Left colon (tissue), 2 donors: Measurements from ENCODE around the gene LY6G5B. TPM values are rescaled to one million over a fixed set of nuclear protein-coding genes. Genes with fewer than 3 reads are reported as not detected.

Experiments
- ATAC-seq: fragments of 200-7000 bp; cut with Tn5 transposase; one replicate; pipeline ENCODE4 v1.9.1; 2020; ENCODE audit warnings: mild to moderate bottlenecking, moderate library complexity
- DNase-seq, 2 donors: peaks; one replicate each; pipeline ENCODE4 v3.0.0-alpha.2; 2020
- intact Hi-C, 2 donors: fragments of 100-400 bp; cut with DNase I in 1 of 2; cut with micrococcal nuclease in 1 of 2; formaldehyde crosslinking; loops; one replicate each; pipeline versions ENCODE4 v1.11.2 to v1.14.0; 2022; cut with DNase I, micrococcal nuclease
- total RNA-seq, 2 donors: library from RNA; stranded (reverse); fragmentation: NEBNext Ultra II Directional; extraction: Animal tissue kit (Norgen Biotek cat#: 25700); gene quantifications; one replicate each; pipeline ENCODE4 v1.2.1, GENCODE V29; 2021
- donor health status: DM: no; HTN: no; CAD: no.
- donor health status: DM: yes; HTN: yes; CAD: no.

LY6G5B gene
- total RNA-seq, 2 donors from 2014 or later: 8.7 to 9.9 TPM

DNA sequence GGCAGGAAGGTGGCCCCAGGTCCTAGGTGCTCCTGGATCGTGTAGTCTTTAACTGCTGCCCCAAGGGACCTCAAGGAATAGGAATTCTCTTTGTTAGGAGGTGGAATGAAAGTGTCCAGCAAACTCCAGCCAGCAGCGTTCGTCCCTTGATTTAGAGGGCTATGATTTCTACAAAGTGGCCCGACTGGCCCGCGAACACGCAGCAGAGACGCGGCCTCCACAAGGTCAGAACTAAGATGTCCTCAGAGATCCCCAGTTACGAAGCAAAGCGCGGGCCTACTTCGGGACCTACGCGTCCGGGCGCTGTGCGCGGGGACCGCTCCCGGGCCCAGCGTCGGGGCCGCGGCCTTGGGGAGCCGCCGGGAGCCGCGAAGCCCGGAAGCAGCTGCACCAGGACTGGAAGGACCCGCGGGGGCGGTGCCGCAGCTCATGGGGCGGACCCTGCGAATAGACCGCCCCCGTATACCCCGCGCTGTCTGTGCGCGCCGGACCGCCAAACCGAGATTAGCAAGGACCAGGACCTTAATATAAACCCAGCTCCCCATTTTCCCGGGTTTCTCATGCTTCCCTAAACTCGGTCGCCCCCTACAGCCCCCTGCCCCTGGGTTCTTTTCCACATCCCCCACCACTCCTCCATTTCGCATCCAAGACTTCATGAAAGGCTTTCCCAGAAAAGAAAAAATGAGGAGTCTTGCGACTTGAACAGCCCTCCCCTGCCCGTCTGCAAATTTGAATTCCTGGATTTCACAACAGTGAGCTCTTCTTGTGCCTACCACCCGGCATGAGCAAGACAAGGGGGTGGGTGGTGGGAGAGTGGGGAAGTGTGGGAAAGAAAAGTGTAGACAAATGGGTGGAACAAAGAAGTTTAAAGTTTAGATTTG, 9.2 kb upstream of the LY6G5B start, which contains the start of gene C6orf47:
C6orf47 (minus strand) TSS at position 398 of the 881 bp plus-strand sequence. CDS start 831 bp downstream, outside the sequence.
- peak; percentile 74 for ATAC-seq
- intact Hi-C loops: no loop called here

DNA sequence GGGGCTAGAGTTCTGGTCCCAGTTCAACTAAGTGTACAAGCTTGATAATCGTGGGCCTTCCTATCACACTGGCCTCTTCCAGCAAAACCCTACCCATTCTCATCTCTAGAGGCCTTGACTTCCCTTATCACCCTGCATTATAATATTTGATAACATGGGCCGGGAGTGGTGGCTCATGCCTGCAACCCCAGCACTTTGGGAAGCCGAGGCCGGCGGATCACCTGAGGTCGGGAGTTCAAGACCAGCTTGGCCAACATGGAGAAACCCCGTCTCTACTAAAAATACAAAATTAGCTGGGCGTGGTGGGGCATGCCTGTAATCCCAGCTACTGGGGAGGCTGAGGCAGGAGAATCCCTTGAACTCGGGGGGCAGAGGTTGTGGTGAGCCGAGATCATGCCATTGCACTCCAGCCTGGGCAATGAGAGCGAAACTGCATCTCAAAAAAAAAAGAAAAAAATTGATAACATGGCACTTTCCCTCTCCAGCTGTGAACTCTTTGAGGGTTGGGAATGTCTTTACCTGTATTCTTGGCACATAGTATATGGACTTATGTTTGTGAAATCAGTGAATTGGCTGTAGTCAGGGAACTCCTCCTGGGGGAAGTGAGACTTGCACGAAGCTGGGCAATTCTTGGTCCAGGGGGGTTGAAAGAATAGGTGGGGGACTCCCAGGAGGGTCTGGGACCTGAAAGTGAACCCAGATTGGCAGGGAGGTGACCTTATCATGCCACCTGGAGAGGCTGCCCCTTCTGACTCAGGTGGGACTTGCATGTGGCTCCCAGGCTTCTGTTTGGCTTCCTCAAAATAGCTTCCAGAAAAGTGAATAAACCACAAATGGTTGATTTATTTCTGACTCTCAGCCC, 8.3 kb upstream of the LY6G5B start:
- intact Hi-C loops: no loop called here
- DNase-seq: no peak
- ATAC-seq: no peak

More for the DNA sequence above, 9.2 kb upstream of the LY6G5B start, which contains the start of gene C6orf47:
- DNase-seq: peak; percentile 88 to 92

DNA sequence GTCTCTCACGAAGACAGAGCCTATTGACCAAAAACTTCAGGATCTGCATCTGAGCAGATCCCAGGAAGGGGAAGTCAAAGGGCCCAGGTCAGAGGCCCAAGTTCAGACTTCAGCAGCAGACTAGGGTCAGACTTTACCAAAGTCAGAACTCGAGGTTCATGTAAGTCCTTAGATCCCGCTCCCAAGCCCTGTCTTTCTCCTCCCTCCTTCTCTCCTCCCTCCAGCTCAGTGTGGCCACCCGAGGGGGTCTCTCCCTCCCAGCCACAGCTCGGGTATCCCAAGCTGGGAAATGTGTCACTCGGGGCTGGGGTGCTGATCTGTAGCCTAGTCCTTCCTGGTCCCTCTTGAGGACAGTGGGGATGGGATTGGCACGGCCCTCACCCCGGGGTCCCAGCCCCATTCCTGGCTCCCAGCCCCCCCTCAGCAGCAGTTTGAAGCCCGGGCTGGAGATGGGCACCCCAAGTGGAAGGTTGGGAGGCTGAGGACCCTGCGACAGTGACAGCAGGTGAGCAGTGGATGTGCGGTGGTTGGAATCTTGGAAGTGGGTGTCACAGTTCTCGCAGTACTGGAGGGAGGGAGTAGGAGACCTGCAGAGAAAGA, 7.6 kb upstream of the LY6G5B start:
- DNase-seq (no peak), ATAC-seq (no peak)
- intact Hi-C loops: no loop called here

DNA sequence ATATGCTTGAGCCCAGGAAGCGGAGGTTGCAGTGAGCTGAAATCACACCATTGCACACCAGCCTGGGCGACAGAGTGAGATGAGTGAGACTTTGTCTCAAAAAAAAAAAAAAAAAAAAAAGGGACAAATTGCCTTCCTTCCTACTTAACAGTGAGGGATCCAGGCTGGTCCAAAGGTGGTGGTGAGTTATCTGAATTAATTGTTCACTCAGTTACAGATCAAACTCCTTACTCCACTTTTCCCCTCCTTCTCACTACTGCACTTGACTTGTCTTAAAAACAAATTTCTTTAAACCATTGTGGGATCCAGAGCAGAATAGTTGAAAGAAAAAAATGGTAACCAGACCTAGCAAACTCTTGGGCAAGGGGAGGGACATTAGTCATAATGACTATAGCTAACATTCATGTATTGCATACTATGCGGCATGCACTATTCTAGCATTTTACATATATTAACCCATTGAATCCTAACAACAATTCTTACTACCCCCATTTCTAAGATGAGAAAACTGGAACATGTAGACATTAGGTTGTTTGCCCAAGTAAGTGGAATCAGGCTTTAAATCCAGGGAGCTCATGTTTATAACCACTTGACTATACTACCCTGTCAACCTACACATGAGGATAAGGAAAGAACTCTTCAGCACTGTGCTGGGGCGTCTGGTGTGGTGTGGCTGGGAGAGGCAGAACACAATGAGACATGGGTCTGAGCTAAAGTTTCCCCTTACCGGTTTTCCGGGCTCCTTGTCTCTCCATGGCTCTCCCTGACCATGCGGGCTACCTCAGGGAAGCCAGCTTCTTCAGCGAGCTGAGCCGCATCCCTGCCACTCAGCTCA, 6.4 kb upstream of the LY6G5B start:
- intact Hi-C loops: no loop called here
- no peak for DNase-seq
- no peak for ATAC-seq

DNA sequence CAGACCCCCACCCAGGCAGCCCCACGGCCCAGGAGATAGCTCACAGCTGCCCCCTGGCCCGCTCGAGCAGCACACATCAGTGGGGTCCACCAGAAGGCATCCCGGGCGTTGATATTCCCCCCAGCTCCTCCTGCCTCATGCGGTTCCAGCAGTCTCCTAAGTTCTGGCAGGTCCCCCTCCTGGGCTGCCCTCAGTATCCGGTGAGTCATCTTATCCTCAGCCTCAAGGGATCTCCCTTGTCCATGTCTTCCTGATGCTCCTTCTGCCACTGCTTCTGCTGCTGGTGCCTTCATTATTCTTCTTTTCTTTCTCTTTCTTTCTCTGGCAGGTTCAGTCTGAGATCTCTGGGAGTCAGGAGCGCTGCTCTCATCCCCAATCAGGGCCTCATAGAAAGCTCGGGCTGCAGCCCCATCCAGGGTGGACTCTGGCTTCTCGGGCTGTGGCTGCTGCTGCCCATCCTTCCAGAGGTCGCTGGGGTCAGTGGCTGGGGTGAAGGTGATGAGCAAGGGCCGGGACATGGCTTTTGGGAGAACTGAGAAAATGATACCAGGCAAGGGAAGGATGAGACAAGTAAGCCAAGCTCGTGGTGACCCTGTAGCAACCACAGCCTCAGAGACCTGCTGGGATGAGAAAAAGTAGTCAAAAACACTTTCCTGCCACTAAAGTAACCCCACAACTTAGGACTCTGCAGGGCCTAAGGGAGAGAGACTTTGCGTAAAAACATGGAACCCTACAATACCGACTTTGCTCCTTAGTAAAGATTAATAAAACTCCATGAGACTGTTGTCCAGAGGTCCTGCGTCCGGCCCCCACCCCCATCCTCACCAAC, 5.6 kb upstream of the LY6G5B start:
- no peak for ATAC-seq
- peak in 1 of 2 donors; percentile 41 for DNase-seq
- intact Hi-C loops: no loop called here

DNA sequence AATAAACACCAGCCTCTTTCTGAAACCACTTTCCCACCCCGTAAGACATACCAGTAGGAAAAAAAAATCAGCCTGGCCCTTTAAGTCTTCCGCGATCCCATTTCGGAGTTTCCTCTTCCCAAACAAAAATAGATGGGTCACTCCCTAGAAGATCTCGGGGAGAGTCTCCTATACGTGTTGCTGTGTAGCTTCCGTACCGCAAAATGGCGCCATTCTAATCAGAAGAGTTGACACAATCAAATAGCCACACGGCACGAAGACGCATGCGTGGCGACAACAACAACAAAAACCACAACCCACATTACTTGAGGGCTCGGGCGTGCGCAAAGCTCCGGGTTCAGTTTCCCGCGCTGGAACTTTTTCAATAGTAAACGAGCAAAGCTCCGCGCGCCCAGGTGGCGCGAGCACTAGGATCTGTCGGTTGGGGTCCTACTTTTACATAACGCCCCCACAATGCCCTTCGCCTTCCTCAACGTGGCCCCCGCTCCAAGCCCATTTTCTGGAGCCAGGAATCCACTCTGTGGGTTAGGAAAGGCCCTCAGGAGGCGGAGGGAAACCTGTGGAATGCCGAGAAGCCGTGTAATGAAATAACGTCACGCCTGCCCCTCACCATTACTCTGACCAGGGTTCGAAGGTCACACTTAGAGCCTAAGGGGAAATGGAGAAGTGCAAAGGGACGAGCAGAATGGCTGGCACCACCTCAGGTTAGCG, 4.8 kb upstream of the LY6G5B start, which contains the start of gene GPANK1:
GPANK1 (minus strand) TSS at position 208 of the 711 bp plus-strand sequence. CDS start 519 bp downstream, outside the sequence.
- peak; percentile 93 for DNase-seq
- intact Hi-C loops: no loop called here
- peak; percentile 65 for ATAC-seq

DNA sequence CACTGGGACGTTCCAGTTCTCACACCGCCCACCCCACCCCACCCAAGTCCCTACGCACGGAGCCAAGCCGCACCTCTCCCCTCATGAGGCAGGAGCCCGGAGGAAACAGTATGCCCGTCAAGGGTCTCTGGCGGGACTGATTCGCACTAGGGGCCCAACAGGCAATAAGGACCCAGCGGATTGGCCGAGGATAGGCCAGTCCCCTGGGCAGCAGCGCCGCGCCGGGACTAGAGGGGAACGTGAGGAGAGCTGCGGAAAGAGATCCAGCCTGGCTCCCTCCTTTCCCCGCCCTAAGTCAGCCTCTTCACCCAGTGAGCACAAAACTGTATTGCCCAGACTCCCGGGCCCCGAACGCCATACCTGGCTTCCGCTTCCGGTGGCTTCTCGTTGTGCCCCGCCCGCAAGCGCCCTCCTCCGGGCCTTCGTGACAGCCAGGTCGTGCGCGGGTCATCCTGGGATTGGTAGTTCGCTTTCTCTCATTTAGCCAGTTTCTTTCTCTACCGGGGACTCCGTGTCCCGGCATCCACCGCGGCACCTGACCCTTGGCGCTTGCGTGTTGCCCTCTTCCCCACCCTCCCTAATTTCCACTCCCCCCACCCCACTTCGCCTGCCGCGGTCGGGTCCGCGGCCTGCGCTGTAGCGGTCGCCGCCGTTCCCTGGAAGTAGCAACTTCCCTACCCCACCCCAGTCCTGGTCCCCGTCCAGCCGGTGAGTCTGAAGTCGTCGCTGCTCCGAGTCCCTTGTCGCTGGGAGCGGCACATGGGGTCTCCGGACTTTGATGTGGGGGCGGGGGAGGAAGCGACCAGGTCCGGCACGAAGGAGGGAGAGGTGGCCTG, 4.1 kb upstream of the LY6G5B start, which contains the start of gene CSNK2B:
CSNK2B (plus strand) TSS at position 580 of the 836 bp plus-strand sequence. CDS start 752 bp downstream, outside the sequence.
- intact Hi-C loops: no loop called here
- ATAC-seq (peak; percentile 85), DNase-seq (peak; percentile 99)

DNA sequence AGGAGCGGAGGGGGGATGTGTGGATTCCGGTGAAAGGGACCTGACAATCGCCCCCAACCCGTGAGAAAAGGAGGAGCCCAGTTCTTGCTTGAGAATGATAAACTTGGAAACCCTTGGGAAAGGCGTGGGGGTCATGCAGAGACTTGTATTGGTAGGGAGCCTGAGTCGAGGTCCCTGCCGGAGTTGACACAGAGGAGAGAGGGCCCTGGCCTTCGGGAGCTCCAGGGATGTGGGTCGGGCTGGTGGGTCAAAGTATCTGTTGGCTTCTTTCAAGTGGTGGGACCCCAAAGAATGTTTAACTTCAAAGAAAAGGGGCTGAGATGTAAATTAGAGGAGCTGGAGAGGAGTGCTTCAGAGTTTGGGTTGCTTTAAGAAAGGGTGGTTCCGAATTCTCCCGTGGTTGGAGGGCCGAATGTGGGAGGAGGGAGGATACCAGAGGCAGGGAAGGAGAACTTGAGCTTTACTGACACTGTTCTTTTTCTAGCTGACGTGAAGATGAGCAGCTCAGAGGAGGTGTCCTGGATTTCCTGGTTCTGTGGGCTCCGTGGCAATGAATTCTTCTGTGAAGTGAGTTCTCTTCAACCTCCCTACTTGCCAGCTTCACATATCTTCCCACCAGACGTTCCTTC, 3.3 kb upstream of the LY6G5B start:
- intact Hi-C loops: no loop called here
- DNase-seq: no peak
- ATAC-seq: no peak

DNA sequence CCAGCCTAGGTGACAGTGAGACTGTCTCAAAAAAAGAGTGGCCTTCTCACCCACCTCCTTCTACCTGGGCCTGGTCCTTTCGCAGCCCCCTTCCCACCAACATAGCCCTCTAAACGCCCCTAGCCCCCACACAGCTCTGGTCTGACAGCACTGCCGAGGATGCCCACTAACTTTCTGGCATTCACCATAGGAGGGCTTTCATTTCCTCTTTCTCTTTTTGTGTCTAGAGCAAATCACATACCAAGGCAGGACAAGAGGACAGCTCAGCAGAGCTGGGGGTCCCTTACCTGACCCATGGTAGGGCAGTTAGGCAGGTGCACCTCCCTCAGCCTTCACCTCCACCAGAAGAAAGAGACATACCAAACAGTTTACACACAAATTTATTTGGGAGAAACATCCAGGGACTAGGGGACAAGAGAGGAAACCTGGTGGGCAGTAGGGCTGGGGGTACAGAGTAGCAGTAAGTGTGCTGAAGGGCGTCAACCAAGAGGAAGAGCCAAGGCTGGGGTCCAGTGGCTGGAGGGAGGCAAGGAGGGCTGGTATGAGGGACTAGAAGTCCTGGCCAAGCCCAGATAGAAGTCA, 6.6 kb downstream of the LY6G5B start:
- intact Hi-C loops: no loop called here
- no peak for ATAC-seq
- DNase-seq: no peak

DNA sequence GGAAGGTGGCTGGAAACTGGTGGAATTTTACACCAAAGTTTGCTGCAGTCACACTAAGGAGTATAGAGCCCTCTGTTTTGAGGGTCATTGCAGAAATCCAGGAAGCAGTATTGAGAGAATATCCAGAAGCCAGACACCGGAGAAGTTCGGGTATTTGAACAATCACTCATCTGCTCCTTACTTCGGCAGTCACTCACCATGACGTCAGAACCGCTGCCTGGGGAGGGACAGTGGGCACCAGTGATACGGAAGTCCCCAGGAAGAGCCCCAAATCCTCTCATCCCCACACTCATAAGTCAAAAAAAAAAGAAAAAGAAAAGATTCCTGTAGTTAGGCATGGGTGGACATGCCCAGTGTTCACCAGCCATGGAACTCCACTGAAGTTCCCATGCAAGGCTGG, 7.1 kb downstream of the LY6G5B start:
- intact Hi-C loops: no loop called here
- DNase-seq: no peak
- no peak for ATAC-seq

DNA sequence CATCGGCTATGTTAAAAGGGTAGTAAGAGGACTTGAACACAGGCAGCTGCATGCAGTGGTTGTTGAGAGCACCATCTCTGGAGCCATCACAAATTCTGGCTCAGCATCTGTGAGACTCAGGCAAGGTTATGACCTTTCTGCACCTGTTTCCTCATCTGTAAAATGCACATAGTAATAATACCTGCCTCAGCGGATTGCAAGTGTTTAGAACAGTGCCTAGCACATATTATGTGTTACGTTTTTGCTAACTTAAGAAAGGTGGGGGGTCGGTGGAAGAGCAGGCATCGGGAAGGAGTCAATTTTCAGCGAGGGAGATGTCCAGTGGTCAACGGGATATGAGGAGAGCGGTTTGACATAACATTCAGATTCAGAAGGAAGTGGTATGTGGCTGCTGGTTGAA, 8.2 kb downstream of the LY6G5B start:
- DNase-seq (no peak), ATAC-seq (no peak)
- intact Hi-C loops: no loop called here

DNA sequence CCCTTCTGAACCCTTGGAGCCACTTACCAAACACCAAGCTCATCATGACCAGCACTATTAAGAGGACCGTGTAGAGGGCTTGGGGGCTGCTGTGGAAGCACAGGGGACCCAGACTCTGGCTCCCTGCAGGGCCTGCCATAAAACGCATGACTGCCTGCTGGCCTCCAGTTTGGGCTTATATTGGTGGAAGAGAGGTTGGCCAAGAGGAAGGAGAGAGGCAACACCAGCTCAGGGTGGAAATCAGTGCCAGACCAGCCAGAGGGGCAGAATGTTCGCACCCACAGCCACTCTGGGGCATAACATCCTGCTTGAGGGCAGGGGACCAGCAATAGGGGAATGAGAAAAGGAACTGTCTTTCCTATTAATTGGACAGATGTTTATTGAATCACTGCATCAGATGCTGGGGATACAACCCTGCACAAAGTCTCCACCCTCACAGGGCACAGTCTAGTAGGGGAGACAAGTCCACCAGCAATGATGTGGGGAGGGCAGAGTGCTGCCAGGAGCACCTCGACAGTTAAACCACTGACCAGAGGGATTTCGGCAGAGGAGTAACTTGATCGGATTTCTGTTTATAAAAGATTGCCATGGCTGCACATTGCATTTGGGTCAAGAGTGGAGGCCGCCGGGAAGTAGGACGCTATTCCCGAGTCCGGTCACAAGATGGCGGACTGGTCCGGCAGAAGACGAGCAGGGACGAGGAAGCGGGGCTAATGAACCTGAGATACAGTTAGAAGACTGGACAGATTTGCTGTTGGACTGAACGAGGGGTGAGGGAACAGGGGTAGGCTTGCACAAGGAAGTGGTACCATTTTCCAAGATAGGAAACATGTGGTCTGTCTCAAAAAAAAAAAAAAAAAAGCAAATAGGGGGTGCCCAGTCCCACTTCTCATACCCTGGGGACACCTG, 10.7 kb downstream of the LY6G5B start, which contains the start of gene LY6G5C:
LY6G5C (minus strand) TSS at position 842 of the 909 bp plus-strand sequence; CDS start at position 148, 694 bp downstream.
- intact Hi-C loops: loop anchor here in 1 of 2 donors (5.0 kb wide), 1 partner anchor 87 kb away; no protein-coding TSS in a partner anchor
- DNase-seq (peak; percentile 85 to 86), ATAC-seq (peak; percentile 78)

DNA sequence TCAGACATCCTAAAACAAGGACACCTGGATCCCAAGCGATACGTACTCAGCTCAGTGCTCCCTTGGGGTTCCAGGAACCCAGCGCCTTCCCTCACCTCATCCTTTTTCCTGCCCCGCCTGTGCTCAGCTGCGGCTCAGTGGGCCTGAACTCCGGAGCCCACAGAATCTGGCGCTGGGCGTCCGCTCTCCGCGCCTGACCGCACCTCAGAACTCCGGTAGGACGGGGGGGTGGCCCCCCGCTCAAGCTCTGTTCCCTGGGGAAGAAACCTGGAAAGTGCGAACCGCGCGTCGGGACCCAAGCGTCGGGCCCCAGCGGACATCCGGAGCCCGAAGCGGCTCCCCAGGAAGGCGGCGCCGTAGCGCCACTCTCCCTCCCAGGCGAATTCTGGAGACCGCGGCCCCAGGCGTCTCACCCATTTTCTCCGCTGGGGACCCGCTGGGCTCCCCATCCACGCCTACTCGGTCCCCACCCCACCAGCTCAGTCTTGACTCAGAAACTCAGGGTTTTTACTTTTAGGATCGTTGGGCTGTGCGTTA, 11.4 kb downstream of the LY6G5B start:
- ATAC-seq (peak; percentile 52), DNase-seq (peak in 1 of 2 donors; percentile 66)
- intact Hi-C loops: loop anchor here in 1 of 2 donors (5.0 kb wide), 1 partner anchor 86 kb away; no protein-coding TSS in a partner anchor
